ENCODE data around the gene KCNC1.

KCNC1 gene

DNA sequence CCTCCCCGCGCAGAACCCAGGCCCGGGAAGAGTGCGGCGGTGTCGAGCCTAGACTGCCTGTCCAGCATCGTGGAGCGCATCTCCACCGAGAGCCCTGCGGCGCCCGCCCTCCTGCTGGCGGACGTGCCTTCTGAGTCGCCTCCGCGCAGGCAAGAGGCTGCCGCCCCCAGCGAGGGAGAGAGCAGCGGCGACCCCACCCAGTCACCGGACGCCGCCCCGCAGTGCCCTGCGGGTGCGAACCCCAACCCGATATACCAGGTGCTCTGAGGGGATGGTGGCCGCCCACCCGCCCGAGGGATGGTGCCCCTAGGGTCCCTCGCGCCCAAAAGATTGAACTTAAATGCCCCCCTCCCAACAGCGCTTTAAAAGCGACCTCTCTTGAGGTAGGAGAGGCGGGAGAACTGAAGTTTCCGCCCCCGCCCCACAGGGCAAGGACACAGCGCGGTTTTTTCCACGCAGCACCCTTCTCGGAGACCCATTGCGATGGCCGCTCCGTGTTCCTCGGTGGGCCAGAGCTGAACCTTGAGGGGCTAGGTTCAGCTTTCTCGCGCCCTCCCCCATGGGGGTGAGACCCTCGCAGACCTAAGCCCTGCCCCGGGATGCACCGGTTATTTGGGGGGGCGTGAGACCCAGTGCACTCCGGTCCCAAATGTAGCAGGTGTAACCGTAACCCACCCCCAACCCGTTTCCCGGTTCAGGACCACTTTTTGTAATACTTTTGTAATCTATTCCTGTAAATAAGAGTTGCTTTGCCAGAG lies 13.2 kb upstream of the KCNC1 start:
- Histone ChIP-seq H3K27ac (no peak overlapping the region), H3K9me3 (no peaks in the 10 kb centered on the region), H3K4me3 (no peak overlapping the region), H3K4me1 (peaks cover 0 to 31% (median 9%) of the 10 kb centered on the region in 4 donors), H3K36me3 (no peaks in the 10 kb centered on the region), H3K27me3 (peaks cover 0 to 77% of the 10 kb centered on the region in 2 donors)
- intact Hi-C loops (cut with DNase I; ENCODE audit: low total_unique reads), result no loop called here
- no peak for DNase-seq
- TF ChIP-seq, protein P1, sequence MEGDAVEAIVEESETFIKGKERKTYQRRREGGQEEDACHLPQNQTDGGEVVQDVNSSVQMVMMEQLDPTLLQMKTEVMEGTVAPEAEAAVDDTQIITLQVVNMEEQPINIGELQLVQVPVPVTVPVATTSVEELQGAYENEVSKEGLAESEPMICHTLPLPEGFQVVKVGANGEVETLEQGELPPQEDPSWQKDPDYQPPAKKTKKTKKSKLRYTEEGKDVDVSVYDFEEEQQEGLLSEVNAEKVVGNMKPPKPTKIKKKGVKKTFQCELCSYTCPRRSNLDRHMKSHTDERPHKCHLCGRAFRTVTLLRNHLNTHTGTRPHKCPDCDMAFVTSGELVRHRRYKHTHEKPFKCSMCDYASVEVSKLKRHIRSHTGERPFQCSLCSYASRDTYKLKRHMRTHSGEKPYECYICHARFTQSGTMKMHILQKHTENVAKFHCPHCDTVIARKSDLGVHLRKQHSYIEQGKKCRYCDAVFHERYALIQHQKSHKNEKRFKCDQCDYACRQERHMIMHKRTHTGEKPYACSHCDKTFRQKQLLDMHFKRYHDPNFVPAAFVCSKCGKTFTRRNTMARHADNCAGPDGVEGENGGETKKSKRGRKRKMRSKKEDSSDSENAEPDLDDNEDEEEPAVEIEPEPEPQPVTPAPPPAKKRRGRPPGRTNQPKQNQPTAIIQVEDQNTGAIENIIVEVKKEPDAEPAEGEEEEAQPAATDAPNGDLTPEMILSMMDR (IDR thresholded peaks at IDR 0.05), result no peak

DNA sequence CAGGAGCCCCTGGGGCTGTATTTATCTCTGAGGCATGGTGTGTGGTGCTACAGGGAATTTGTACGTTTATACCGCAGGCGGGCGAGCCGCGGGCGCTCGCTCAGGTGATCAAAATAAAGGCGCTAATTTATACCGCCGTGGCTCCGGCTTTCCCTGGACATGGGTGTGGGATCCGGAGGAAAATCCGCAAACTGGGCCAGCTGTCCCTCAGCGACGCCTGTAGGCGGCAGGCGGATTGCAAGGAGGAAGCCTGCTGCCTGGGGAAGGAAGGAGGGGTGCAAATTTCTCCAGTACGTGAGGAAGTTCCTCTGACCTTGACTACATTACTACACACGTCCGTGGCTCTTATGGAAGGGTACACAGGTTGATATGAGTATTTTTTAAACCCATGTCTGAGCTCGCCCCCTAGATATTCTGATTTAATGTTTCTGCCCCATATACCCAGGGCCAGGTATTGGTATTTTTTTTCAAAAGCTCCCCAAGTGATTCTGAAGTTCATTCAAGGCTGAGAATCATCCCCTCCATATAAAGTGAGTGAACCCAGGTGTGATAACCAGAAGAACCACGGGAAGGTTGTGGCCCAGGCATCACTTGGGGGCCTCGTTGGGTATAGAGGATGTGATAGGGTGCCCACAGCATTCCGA lies 12.5 kb upstream of the KCNC1 start:
- DNase-seq, result no peak

DNA sequence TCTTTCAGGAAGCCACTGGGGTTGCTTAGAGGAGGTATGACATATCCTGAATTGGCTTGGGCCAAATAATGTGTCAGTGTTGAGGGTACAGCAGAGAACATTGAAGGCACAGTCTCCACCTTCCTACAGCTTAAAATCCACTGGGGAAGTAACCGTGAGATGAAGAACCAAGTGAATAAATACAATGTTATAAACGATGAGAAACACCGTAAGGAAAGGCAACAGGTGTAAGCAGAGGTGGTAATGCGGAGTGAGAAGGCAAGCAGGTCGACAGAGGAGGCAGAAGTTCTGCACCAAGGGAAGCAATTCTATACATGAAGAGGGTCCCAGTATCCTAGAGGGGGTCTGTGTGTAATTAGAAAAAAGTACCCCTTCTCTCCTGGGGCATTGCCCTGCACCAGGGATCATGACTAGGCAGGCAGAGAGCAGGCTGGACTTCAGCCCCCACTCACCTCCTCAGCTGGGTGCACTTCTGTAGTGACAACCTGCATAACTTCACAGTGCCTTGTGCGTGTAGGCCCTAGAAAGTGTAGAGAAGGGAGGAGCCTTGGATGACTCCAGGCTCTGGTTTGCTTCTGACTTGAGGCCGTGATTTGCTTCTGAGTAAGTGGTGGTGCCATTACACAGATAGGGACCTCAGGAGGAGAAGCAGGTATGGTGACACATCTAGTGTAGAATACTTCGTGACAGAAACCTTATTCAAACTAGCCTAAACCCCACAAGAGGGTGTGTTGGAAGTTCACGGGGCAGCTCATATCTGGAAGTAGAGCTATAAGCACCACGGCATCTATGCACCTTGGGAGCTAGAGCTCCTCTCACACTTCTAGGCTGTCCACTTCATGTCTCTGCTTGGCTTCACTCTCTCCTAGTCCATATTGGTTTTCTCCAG lies 10.3 kb upstream of the KCNC1 start:
- Histone ChIP-seq H3K27me3 (peaks cover 0 to 69% of the 10 kb centered on the region in 2 donors), H3K36me3 (no peaks in the 10 kb centered on the region), H3K27ac (no peak overlapping the region), H3K4me1 (peaks cover 0 to 27% (median 9%) of the 10 kb centered on the region in 4 donors), H3K4me3 (no peak overlapping the region), H3K9me3 (no peaks in the 10 kb centered on the region)
- intact Hi-C loops (cut with DNase I; ENCODE audit: low total_unique reads), result no loop called here
- TF ChIP-seq, protein P1 (IDR thresholded peaks at IDR 0.05), result no peak
- DNase-seq, result no peak

More for the DNA sequence above, 12.5 kb upstream of the KCNC1 start:
- Histone ChIP-seq H3K4me1 (peaks cover 0 to 31% (median 9%) of the 10 kb centered on the region in 4 donors), H3K4me3 (no peak overlapping the region), H3K27me3 (peaks cover 0 to 73% of the 10 kb centered on the region in 2 donors), H3K36me3 (no peaks in the 10 kb centered on the region), H3K27ac (no peak overlapping the region), H3K9me3 (no peaks in the 10 kb centered on the region)
- intact Hi-C loops (cut with DNase I; ENCODE audit: low total_unique reads), result no loop called here
- TF ChIP-seq, protein P1 (IDR thresholded peaks at IDR 0.05), result no peak

DNA sequence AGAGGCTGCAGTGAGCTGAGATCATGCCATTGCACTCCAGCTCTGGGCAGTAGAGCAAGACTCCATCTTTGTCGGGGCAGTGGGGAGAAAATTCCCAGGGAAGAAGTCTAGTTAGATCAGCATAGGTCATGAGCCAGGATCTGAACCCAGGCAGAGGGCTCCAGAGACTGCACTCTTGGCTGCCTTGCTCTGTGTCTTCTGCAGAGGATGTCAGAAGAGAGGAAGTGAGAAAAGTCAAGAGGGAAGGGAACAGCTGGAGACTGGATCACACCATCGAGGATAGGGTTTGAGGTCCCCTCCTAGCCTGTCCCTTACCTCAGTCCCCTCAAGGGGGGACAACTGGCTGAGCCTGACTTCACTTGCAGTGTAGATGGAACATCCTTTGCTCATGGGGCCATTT lies 9.4 kb upstream of the KCNC1 start:
- TF ChIP-seq, protein P1 (IDR thresholded peaks at IDR 0.05), result no peak
- no peak overlapping the region for H3K27ac ChIP-seq
- H3K36me3 ChIP-seq, result no peaks in the 10 kb centered on the region
- peaks cover 0 to 18% (median 8%) of the 10 kb centered on the region in 4 donors for H3K4me1 ChIP-seq
- intact Hi-C loops (cut with DNase I; ENCODE audit: low total_unique reads), result no loop called here
- DNase-seq, result no peak
- peaks cover 0 to 66% of the 10 kb centered on the region in 2 donors for H3K27me3 ChIP-seq
- no peak overlapping the region for H3K4me3 ChIP-seq
- no peaks in the 10 kb centered on the region for H3K9me3 ChIP-seq

DNA sequence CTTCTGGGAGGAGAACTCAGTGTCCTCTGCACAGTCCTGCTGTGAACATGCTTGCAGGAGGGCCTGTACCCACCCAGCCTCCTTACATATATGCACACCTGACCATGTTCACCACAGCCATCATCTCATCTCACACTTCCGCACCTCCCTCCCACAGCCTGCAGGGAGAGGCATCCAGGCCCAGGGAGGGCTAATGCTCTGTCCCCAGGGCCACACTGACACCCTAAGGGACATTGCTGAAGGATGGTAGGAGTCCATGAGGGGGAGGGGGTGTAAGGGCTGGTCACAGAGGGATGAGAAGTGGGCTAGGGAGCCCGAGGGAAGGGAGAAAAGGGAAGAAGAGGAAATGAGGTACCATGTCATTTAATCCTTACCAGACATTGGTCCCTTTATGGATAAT lies 4.4 kb upstream of the KCNC1 start:
- Histone ChIP-seq H3K4me3 (no peak overlapping the region), H3K36me3 (no peaks in the 10 kb centered on the region), H3K9me3 (no peaks in the 10 kb centered on the region), H3K27ac (no peak overlapping the region), H3K4me1 (peaks cover 0 to 15% (median 11%) of the 10 kb centered on the region in 4 donors), H3K27me3 (peaks cover 0 to 31% of the 10 kb centered on the region in 2 donors)
- TF ChIP-seq, protein P1 (IDR thresholded peaks at IDR 0.05), result no peak
- intact Hi-C loops (cut with DNase I; ENCODE audit: low total_unique reads), result loop anchor here (5.0 kb wide), 1 partner anchor 247 kb away; no protein-coding TSS in a partner anchor
- no peak for DNase-seq

Data from tibial artery (tissue), 4 donors.